Gastroesophageal sphincter (tissue), 3 donors: ENCODE results near the gene ITPRIPL2.

Experiments
- EP300 ChIP-seq: sonication (generic); formaldehyde crosslinking; IDR thresholded peaks from one replicate; pipeline ENCODE4 v1.6.1; 2017; ENCODE audit warnings: antibody characterized with exemption, mild to moderate bottlenecking
- POLR2A ChIP-seq, 2 donors: fragments of 450-650 bp; IDR thresholded peaks; one replicate each; pipeline ENCODE4 v1.6.1; 2017; ENCODE audit warnings: antibody characterized with exemption in 2 of 2, mild to moderate bottlenecking in 2 of 2, moderate library complexity in 1 of 2
- TF ChIP-seq, protein P1 (sequence below), 4 experiments: fragments of 200-600 bp in 2 of 4; fragments of 450-650 bp in 2 of 4; sonication (generic) in 1 of 4; IDR thresholded peaks; one replicate each; pipeline ENCODE4 v1.5.1; 2017 to 2019; ENCODE audit warnings: antibody characterized with exemption in 4 of 4, mild to moderate bottlenecking in 2 of 4, moderate library complexity in 2 of 4

DNA sequence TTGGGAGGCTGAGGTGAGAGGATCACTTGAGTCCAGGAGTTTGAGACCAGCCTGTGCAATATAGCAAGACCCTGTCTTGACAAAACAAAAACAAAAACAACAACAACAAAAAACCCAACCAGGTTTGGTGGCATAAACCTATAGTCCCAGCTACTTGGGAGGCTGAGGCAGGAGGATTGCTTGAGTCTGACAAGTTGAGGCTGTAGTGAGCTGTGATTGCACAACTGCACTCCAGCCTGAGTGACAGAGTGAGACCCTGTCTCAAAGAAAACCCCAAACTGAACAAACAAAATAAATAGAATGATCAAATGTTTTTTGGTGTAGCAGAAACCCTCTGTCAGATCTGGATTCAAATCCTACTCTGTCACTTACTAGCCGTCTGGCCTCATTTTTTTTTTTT is 38.3 kb downstream of the ITPRIPL2 start:
- TF ChIP-seq, protein P1, sequence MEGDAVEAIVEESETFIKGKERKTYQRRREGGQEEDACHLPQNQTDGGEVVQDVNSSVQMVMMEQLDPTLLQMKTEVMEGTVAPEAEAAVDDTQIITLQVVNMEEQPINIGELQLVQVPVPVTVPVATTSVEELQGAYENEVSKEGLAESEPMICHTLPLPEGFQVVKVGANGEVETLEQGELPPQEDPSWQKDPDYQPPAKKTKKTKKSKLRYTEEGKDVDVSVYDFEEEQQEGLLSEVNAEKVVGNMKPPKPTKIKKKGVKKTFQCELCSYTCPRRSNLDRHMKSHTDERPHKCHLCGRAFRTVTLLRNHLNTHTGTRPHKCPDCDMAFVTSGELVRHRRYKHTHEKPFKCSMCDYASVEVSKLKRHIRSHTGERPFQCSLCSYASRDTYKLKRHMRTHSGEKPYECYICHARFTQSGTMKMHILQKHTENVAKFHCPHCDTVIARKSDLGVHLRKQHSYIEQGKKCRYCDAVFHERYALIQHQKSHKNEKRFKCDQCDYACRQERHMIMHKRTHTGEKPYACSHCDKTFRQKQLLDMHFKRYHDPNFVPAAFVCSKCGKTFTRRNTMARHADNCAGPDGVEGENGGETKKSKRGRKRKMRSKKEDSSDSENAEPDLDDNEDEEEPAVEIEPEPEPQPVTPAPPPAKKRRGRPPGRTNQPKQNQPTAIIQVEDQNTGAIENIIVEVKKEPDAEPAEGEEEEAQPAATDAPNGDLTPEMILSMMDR (IDR thresholded peaks at IDR 0.05), result no peak
- TF ChIP-seq POLR2A (IDR thresholded peaks at IDR 0.05) (no peak), EP300 (no peak)
